ENCODE measurements around the gene MLST8.

The MLST8 gene

GRCh38 chr16:2166263-2167067 is 38.8 kb upstream of the MLST8 start:
- no peak overlapping the region for H3K4me3 ChIP-seq (replicated peaks; ENCODE audit: low read depth, low read length)
- DNase-seq (ENCODE audit: extremely low read depth, low read depth), result no peak
- no peak for TF ChIP-seq CTCF (IDR thresholded peaks at IDR 0.05; ENCODE audit: low read depth, low read length, missing control alignments)

- no peak for TF ChIP-seq CTCF (IDR thresholded peaks at IDR 0.05; ENCODE audit: low read depth, low read length, missing control alignments)
- H3K4me3 ChIP-seq (replicated peaks; ENCODE audit: low read depth, low read length), result no peak overlapping the region
- DNase-seq (ENCODE audit: extremely low read depth, low read depth), result no peak
Observed at GRCh38 chr16:2167068-2167638, 38.1 kb upstream of the MLST8 start.

GRCh38 chr16:2170080-2170479 is 35.2 kb upstream of the MLST8 start:
- no peak for DNase-seq (ENCODE audit: extremely low read depth, low read depth)
- TF ChIP-seq CTCF (IDR thresholded peaks at IDR 0.05; ENCODE audit: low read depth, low read length, missing control alignments), result no peak
- H3K4me3 ChIP-seq (replicated peaks; ENCODE audit: low read depth, low read length), result no peak overlapping the region

GRCh38 chr16:2170587-2171435 is 34.4 kb upstream of the MLST8 start:
- H3K4me3 ChIP-seq (replicated peaks; ENCODE audit: low read depth, low read length), result no peak overlapping the region
- TF ChIP-seq CTCF (IDR thresholded peaks at IDR 0.05; ENCODE audit: low read depth, low read length, missing control alignments), result no peak
- DNase-seq (ENCODE audit: extremely low read depth, low read depth), result no peak

- DNase-seq (ENCODE audit: extremely low read depth, low read depth), result no peak
- no peak for TF ChIP-seq CTCF (IDR thresholded peaks at IDR 0.05; ENCODE audit: low read depth, low read length, missing control alignments)
- H3K4me3 ChIP-seq (replicated peaks; ENCODE audit: low read depth, low read length), result no peak overlapping the region
Observed at GRCh38 chr16:2171601-2172178, 33.6 kb upstream of the MLST8 start.

GRCh38 chr16:2172688-2173335 is 32.4 kb upstream of the MLST8 start:
- no peak overlapping the region for H3K4me3 ChIP-seq (replicated peaks; ENCODE audit: low read depth, low read length)
- no peak for TF ChIP-seq CTCF (IDR thresholded peaks at IDR 0.05; ENCODE audit: low read depth, low read length, missing control alignments)
- no peak for DNase-seq (ENCODE audit: extremely low read depth, low read depth)

Measured in HFF-Myc (cell line).